HG02610 (cell line): ENCODE results near the gene TST.
"Not testable (repeated sequence)": the region's sequence is repeated elsewhere in the genome, so short reads cannot be mapped to it uniquely, and the experiment has no call there.

ENCODE experiments used
- ATAC-seq: cut with Tn5 transposase; IDR thresholded peaks from one replicate; pipeline ENCODE4 v1.9.1; 2021; ENCODE audit warnings: mild to moderate bottlenecking, moderate library complexity; ENCODE audit not compliant: unreplicated experiment

TST gene

GRCh38 chr22:37016134-37016910 is 2.9 kb downstream of the TST start:
- ATAC-seq: no peak

GRCh38 chr22:37015587-37015878 is 3.7 kb downstream of the TST start:
- ATAC-seq: no peak

GRCh38 chr22:37014835-37015586 is 4.2 kb downstream of the TST start:
- no peak for ATAC-seq

GRCh38 chr22:37014415-37014806 is 4.8 kb downstream of the TST start:
- no peak for ATAC-seq

GRCh38 chr22:37012956-37013355 is 6.3 kb downstream of the TST start:
- ATAC-seq: no peak

- no peak for ATAC-seq
Observed at GRCh38 chr22:37012262-37012904, 6.9 kb downstream of the TST start.

GRCh38 chr22:37011472-37011871 is 7.8 kb downstream of the TST start:
- ATAC-seq: no peak

- ATAC-seq: no peak
Observed at GRCh38 chr22:37010976-37011375, 8.3 kb downstream of the TST start.

DNA sequence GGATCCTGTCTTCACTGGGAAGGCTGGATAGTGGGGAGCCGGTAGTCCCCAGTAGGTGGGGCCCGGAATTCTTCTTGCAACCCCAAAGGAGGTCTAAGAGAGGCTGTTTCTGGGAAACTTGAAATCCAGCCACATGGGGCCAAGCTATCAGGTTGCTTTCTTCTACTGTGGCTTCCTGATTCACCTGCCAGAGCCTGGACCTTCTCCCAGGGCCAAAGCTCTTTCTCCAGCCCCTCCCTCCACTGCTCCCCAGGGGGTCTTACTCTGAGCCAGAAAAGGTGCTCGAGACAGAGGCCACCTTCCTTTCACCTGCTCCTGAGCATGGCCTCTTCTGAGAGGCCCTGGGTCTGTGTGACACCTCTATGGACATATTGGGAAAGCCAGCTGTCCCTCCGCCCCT is 9.1 kb downstream of the TST start:
- no peak for ATAC-seq

DNA sequence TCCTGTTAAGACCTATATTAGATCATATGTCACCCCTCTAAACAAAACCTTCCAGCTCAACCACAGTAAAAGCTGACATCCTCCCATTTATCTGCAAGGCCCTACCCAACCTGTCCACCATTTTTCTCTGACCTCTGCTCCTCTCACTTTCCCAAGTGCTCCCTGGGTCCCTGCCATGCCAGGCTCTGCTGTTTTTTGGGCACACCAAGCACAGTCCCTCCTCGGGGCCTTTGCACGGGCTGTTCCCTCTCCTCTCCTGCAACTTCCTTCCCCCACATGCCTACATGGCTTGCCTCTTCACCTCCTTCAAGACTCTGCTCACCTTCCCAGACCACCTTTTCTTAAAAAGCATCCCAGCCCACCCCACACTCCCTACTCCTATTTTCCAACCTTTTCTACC is 9.8 kb downstream of the TST start:
- no peak for ATAC-seq

DNA sequence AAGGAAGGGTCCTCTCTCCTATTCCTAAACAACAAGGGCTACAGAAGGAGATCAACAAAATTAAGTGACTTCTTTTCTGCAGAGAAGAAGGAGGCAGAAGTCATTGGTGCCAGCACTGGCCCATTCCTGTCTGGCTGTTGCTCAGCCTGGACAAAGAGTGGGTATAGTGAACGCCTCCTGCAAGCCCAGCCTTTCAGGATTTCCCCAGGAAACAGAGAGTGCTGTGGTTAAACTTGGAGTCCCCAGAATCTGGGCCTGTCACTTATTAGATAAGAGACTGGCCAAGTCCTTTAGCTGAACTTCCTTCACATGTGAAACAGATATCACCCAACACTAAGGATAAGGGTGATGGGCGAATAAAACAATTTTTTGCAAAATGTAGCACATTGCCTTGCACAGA is 10.9 kb downstream of the TST start:
- ATAC-seq: no peak

GRCh38 chr22:37007651-37008050 is 11.6 kb downstream of the TST start:
- ATAC-seq: no peak

DNA sequence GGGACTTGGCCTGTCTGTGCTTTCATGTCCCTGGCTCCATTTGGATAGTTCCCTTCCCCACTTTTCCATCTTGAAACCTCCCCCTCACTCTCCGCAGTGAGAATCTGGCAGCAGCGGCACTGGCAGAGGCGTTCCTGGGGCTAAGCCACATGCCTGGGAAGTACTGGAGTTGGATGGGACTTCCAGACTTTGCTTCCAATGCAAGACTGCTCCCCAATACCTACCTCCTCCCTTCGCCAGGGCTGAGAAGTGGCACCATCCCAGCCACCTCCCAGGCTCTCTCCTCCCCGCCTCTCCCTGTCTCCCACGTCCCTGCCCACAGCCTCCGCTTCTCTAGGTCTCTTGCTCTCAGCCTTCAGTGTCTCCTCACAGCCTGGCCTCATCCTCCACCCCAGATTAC is 16.6 kb downstream of the TST start:
- no peak for ATAC-seq

DNA sequence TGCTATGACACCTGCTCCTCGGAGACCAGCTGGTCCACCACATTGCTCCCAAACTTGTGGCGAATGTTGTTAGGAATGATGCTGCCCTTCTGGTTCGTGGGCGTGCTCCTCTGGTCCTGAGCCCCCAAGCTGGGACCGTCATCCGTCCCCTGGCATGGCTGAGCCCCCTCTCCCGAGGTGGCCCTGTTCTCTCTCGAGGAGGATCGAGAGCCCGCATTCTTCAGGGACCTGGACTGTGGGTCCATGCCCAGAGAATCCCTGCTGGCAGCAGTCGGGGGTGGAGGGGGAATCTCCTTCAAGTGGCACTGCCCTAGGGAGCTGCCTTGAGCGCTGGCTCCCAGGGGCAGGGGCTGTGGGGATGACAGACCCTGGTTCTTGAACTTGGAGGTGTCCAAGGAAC is 17.4 kb downstream of the TST start:
- ATAC-seq: no peak

GRCh38 chr22:37000676-37001534 is 18.3 kb downstream of the TST start:
- no peak for ATAC-seq

GRCh38 chr22:36999463-36999862 is 19.8 kb downstream of the TST start:
- ATAC-seq: no peak

DNA sequence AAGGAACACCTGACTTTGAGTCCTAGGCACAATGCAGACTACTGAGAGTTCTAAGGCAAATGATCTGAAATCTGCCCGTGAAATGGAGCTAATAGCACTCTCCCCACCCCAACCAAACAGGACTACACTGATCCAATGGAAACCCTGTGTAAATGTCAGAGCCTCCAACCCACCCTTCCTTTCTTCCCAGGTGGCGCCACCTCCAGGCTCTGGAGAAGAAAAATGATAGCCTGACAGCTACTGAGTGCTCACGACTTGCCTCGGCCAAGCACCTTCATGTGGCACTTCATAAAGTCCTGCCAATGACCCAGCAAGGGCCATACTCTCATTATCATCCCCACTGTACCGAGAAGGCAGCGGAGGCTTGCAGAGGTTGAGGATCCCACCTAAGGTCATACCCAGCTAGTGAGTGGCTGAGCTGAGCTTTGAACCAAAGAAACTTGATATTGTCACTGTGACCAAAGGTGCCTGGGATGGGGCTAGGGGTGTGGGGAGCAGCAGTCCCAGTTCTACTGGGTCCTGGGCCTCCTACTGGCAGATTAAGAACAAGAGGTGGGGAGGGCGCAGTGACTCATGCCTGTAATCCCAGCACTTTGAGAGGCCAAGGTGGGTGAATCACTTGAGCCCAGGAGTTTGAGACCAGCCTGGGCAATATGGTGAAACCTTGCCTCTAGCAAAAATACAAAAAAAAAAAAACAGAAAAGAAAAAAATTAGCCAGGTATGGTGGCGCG is 20.5 kb downstream of the TST start:
- ATAC-seq: no peak

DNA sequence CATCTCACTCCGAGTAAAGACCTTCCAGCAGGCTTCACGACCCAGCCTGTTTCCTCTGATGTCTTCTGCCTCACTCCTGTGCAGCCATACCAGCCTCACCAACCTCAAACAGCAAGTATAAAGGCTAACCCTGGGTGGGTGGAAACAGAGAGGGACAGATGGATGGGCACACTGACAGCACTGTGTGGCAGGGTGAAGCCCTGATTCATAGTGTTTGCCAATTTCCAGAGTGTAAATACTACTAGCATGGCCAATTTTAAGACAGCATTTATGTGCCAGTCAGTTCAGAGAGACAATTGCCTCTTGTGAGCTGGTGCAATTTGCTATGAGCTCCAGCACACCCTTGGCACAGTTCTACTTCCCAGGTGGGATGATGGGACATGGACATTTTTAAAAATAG is 21.5 kb downstream of the TST start:
- no peak for ATAC-seq

DNA sequence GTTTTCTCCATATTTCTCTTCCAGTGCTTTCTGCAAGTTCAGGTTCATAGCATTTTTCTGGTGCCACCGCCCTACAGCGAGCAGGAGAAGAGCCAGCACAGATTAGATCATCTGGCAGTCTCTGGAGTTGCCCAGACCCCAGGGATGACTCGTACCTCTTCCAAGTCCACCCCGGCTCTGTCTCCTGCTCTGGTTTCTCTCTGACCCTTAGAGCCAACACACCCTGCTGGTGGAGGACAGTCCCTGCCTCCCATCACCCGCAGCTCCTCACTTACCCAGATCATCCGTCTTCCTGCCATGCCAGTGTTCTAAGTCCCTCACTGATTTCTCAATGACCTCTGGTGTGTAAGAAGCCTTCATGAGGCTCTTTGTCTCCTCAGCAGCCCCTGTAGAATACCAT is 28.0 kb downstream of the TST start:
- no peak for ATAC-seq

DNA sequence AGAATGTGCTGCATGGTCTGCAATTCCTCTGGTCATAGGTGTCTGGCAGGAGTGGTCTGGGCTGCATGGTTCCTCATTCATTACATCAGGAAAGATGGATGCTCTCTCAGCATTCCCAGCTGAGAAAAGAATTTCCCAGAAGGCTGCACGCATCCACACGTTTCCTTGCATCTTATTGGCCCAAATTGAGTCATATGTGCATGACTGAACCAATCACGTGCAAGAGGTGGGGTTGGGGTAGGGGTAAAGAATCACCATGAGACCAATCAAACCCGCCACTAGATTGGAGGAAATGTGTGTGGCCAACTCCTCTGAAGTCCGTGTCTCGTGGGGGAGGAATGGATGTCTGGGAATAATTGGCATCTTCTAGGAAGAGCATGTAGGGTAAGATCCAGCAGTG is 28.8 kb downstream of the TST start:
- no peak for ATAC-seq

DNA sequence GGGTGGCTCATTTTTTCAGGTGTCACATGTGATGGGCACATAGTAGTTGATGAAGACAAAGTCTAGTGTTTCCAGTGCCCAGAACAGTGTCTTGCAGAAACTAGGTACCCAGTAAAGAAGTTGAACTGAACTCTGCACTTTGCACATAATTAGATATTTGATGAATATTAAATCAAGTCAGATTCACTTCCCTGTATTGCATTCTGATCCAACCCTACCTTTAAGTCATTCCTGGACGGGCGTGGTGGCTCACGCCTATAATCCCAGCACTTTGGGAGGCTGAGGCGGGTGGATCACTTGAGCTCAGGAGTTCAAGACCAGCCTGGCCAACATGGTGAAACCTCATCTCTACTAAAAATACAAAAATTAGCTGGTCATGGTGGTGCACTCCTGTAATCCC is 30.2 kb downstream of the TST start:
- ATAC-seq: not testable (repeated sequence)
